Measurements from ENCODE around the gene TGIF2. TPM values are rescaled to one million over a fixed set of nuclear protein-coding genes. Genes with fewer than 3 reads are reported as not detected.
A peak's percentile ranks its signal among the peaks of the same experiment; 100 is the strongest.

The TGIF2 gene
- total RNA-seq, 1 experiment from 2014 or later: 58.4 TPM

DNA sequence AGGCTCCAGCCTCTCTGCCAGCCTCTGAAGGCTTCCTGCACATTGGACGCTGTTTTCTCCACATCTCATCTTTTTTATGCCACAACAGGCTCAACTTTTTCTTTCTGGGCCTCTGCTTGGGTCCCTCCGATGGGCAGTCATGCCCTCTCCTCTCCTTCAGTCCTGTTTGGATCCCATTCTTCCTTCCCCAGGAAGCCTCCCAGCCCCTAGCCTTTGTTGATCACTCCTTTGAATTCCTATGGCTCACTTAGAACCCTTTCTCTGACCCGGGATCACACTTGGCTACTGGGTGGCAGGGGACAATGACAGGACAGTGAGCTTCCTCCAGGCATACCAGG is 68.1 kb downstream of the TGIF2 start:
- H3K27ac Mint-ChIP-seq (ENCODE audit: unreplicated experiment): no peak overlapping the region
- intact Hi-C loops (cut with micrococcal nuclease; ENCODE audit: unreplicated experiment): no loop called here
- H3K27me3 Mint-ChIP-seq (ENCODE audit: insufficient read depth, unreplicated experiment): no peaks in the 10 kb centered on the region
- ChIA-PET POLR2A (interaction anchor here (0.6 kb wide), 1 partner anchor 29 kb away, joined by 5 read pairs; no protein-coding TSS in a partner anchor), CTCF (interaction anchor here (0.6 to 2.8 kb wide), 2 partner anchors 36 to 377 kb away, joined by 3 to 13 read pairs; partner anchors contain the start of gene RAB5IF)
- H3K27me3 ChIP-seq (replicated peaks; ENCODE audit: control insufficient read depth, insufficient read depth, low read length): no peaks in the 10 kb centered on the region
- no peaks in the 10 kb centered on the region for H3K9me3 ChIP-seq
- H3K4me1 Mint-ChIP-seq (ENCODE audit: low read depth, unreplicated experiment): peaks cover 9% of the 10 kb centered on the region
- peaks cover 10% of the 10 kb centered on the region for H3K36me3 Mint-ChIP-seq (ENCODE audit: insufficient read depth, unreplicated experiment)
- no peak overlapping the region for H3K4me3 ChIP-seq (ENCODE audit: low read depth, low read length)
- TF ChIP-seq, protein P1, sequence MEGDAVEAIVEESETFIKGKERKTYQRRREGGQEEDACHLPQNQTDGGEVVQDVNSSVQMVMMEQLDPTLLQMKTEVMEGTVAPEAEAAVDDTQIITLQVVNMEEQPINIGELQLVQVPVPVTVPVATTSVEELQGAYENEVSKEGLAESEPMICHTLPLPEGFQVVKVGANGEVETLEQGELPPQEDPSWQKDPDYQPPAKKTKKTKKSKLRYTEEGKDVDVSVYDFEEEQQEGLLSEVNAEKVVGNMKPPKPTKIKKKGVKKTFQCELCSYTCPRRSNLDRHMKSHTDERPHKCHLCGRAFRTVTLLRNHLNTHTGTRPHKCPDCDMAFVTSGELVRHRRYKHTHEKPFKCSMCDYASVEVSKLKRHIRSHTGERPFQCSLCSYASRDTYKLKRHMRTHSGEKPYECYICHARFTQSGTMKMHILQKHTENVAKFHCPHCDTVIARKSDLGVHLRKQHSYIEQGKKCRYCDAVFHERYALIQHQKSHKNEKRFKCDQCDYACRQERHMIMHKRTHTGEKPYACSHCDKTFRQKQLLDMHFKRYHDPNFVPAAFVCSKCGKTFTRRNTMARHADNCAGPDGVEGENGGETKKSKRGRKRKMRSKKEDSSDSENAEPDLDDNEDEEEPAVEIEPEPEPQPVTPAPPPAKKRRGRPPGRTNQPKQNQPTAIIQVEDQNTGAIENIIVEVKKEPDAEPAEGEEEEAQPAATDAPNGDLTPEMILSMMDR (IDR thresholded peaks at IDR 0.05; ENCODE audit: insufficient read depth in 1 of 2, low read depth in 1 of 2, low read length in 1 of 2, severe bottlenecking in 1 of 2, unreplicated experiment in 1 of 2): no peak
- BruUV-seq (replicated peaks): no TSS peak
- no peak for DNase-seq
- no peak overlapping the region for H3K4me3 Mint-ChIP-seq (ENCODE audit: unreplicated experiment)
- no peaks in the 10 kb centered on the region for H3K36me3 ChIP-seq (ENCODE audit: control insufficient read depth, insufficient read depth, low read length)
- H3K4me1 ChIP-seq: peaks cover 11% of the 10 kb centered on the region
- H3K9me3 Mint-ChIP-seq (ENCODE audit: unreplicated experiment): no peaks in the 10 kb centered on the region

DNA sequence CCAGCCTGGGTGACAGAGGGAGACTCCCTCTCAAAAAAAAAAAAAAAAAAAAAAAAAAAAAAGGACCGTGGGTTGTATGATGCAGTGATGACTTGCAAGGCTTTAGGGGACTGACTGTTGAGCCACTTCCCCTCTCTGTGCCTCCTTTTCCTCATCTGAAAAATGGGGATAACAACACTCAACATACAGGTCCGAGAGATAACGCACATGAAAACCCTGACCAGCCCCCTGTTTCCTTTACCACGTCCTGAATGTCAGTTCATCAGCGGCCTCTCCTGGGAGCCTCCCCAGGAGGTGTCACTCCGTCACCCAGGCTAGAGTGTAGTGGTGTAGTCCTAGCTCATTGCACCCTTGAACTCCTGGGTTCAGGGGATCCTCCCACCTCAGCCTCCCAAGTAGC is 68.7 kb downstream of the TGIF2 start:
- Mint-ChIP-seq H3K36me3 (ENCODE audit: insufficient read depth, unreplicated experiment) (peaks cover 12% of the 10 kb centered on the region), H3K27ac (ENCODE audit: unreplicated experiment) (peak overlapping the region; percentile 7), H3K4me1 (ENCODE audit: low read depth, unreplicated experiment) (peaks cover 9% of the 10 kb centered on the region), H3K9me3 (ENCODE audit: unreplicated experiment) (no peaks in the 10 kb centered on the region), H3K4me3 (ENCODE audit: unreplicated experiment) (no peak overlapping the region), H3K27me3 (ENCODE audit: insufficient read depth, unreplicated experiment) (no peaks in the 10 kb centered on the region)
- H3K36me3 ChIP-seq (ENCODE audit: control insufficient read depth, insufficient read depth, low read length): no peaks in the 10 kb centered on the region
- TF ChIP-seq, protein P1 (IDR thresholded peaks at IDR 0.05; ENCODE audit: insufficient read depth in 1 of 2, low read depth in 1 of 2, low read length in 1 of 2, severe bottlenecking in 1 of 2, unreplicated experiment in 1 of 2): no peak
- ChIA-PET POLR2A (interaction anchor here (0.6 kb wide), 1 partner anchor 30 kb away, joined by 5 read pairs; no protein-coding TSS in a partner anchor), CTCF (interaction anchor here (0.7 to 2.8 kb wide), 3 partner anchors 36 to 136 kb away, joined by 4 to 13 read pairs (median 5); partner anchors contain the start of gene RAB5IF)
- no peaks in the 10 kb centered on the region for H3K9me3 ChIP-seq
- intact Hi-C loops (cut with micrococcal nuclease; ENCODE audit: unreplicated experiment): no loop called here
- no peak for DNase-seq
- BruUV-seq (replicated peaks): no TSS peak
- no peak overlapping the region for H3K4me3 ChIP-seq (ENCODE audit: low read depth, low read length)
- no peaks in the 10 kb centered on the region for H3K27me3 ChIP-seq (replicated peaks; ENCODE audit: control insufficient read depth, insufficient read depth, low read length)
- peaks cover 11% of the 10 kb centered on the region for H3K4me1 ChIP-seq

Other genes starting within 250 kb of the TGIF2 start
- gene MYL9, start 32.1 kb upstream of the TGIF2 start, total RNA-seq (2022): 382 and 446 TPM in 2 replicates
- gene RAB5IF, start 32.2 kb downstream of the TGIF2 start, total RNA-seq (2022): 279 and 282 TPM in 2 replicates
- gene SLA2, start 72.6 kb downstream of the TGIF2 start, total RNA-seq (2022): 0.19 and 0.20 TPM in 2 replicates
- 41.5 and 47.4 TPM in 2 replicates for gene NDRG3, start 172.5 kb downstream of the TGIF2 start, total RNA-seq (2022)
- 56.9 and 59.2 TPM in 2 replicates for gene DSN1, start 200.2 kb downstream of the TGIF2 start, total RNA-seq (2022)